Activated B cell treated with CpG ODN at 0.5 μM for 24 hours (primary cell): ENCODE results near the gene NBDY. TPM values are rescaled to one million over a fixed set of nuclear protein-coding genes. Genes with fewer than 3 reads are reported as not detected.

Source experiments
- ATAC-seq: fragments of 200-7000 bp; cut with Tn5 transposase; one replicate; pipeline ENCODE4 v1.10.0; 2021; ENCODE audit warnings: low read depth, mild to moderate bottlenecking, moderate library complexity
- CTCF ChIA-PET: fragments of 350-600 bp; sonication (Branson Sonifier 250); formaldehyde crosslinking; loops from one replicate; lab custom pipeline; 2021; ENCODE audit warnings: antibody characterized with exemption; lab: Charles Lee
- POLR2A ChIA-PET: fragments of 350-600 bp; sonication (Branson Sonifier 250); formaldehyde crosslinking; loops from one replicate; lab custom pipeline; 2021; ENCODE audit warnings: antibody characterized with exemption; lab: Charles Lee
- DNase-seq: peaks from one replicate; pipeline ENCODE4 v3.0.0; 2022
- H3K27ac Mint-ChIP-seq: one replicate; pipeline ENCODE4 v1.8.0; 2020; ENCODE audit warnings: mixed read lengths
- H3K27me3 Mint-ChIP-seq: one replicate; pipeline ENCODE4 v1.8.0; 2021; ENCODE audit warnings: mixed read lengths
- H3K36me3 Mint-ChIP-seq: one replicate; pipeline ENCODE4 v1.8.0; 2021; ENCODE audit warnings: low read depth, mixed read lengths
- H3K4me1 Mint-ChIP-seq: one replicate; pipeline ENCODE4 v1.8.0; 2021; ENCODE audit warnings: mixed read lengths
- H3K4me3 Mint-ChIP-seq: one replicate; pipeline ENCODE4 v1.8.0; 2020; ENCODE audit warnings: mild to moderate bottlenecking, mixed read lengths
- H3K9me3 Mint-ChIP-seq: one replicate; pipeline ENCODE4 v1.8.0; 2020; ENCODE audit warnings: mixed read lengths
- CTCF ChIP-seq: fragments of 200-600 bp; IDR thresholded peaks from one replicate; pipeline ENCODE4 v1.8.0; 2022; ENCODE audit warnings: antibody characterized with exemption, mild to moderate bottlenecking
- intact Hi-C: fragments of 100-400 bp; cut with micrococcal nuclease; formaldehyde crosslinking; loops from one replicate; pipeline ENCODE4 v1.15.1; 2024
- total RNA-seq: library from RNA; stranded (reverse); gene quantifications from 2 replicates; pipeline ENCODE4 v1.2.3, GENCODE V29; 2022

Gene NBDY
- total RNA-seq, 1 donor from 2014 or later = 41.0 TPM

- intact Hi-C loops = no loop called here
- ChIA-PET POLR2A (no interaction called here), CTCF (no interaction called here)
- Mint-ChIP-seq H3K27me3 (no peaks in the 10 kb centered on the region), H3K36me3 (peaks cover 32% of the 10 kb centered on the region), H3K27ac (no peak overlapping the region), H3K4me1 (peaks cover 6% of the 10 kb centered on the region), H3K9me3 (no peaks in the 10 kb centered on the region), H3K4me3 (no peak overlapping the region)
- ATAC-seq = no peak
- DNase-seq = no peak
- no peak for TF ChIP-seq CTCF
Observed at GRCh38 chrX:56785442-56785841, 56.4 kb downstream of the NBDY start.

- H3K27ac Mint-ChIP-seq = no peak overlapping the region
- intact Hi-C loops = no loop called here
- DNase-seq (no peak), ATAC-seq (no peak)
- CTCF ChIA-PET = no interaction called here
- no peaks in the 10 kb centered on the region for H3K27me3 Mint-ChIP-seq
- H3K9me3 Mint-ChIP-seq = no peaks in the 10 kb centered on the region
- POLR2A ChIA-PET = no interaction called here
- H3K4me1 Mint-ChIP-seq = peaks cover 17% of the 10 kb centered on the region
- H3K36me3 Mint-ChIP-seq = peaks cover 35% of the 10 kb centered on the region
- no peak for TF ChIP-seq CTCF
- no peak overlapping the region for H3K4me3 Mint-ChIP-seq
Observed at GRCh38 chrX:56786889-56787733, 58.1 kb downstream of the NBDY start.

GRCh38 chrX:56787734-56788152 is 58.7 kb downstream of the NBDY start:
- no peak for ATAC-seq
- Mint-ChIP-seq H3K4me3 (no peak overlapping the region), H3K27me3 (no peaks in the 10 kb centered on the region), H3K9me3 (no peaks in the 10 kb centered on the region), H3K4me1 (peaks cover 17% of the 10 kb centered on the region), H3K27ac (no peak overlapping the region), H3K36me3 (peaks cover 35% of the 10 kb centered on the region)
- CTCF ChIA-PET = no interaction called here
- DNase-seq = no peak
- intact Hi-C loops = no loop called here
- no peak for TF ChIP-seq CTCF
- POLR2A ChIA-PET = no interaction called here

- Mint-ChIP-seq H3K27ac (no peak overlapping the region), H3K9me3 (no peaks in the 10 kb centered on the region), H3K36me3 (peaks cover 32% of the 10 kb centered on the region), H3K4me3 (no peak overlapping the region), H3K4me1 (peaks cover 17% of the 10 kb centered on the region), H3K27me3 (no peaks in the 10 kb centered on the region)
- intact Hi-C loops = no loop called here
- ChIA-PET POLR2A (no interaction called here), CTCF (no interaction called here)
- DNase-seq = no peak
- no peak for TF ChIP-seq CTCF
- ATAC-seq = no peak
Observed at GRCh38 chrX:56788229-56788628, 59.2 kb downstream of the NBDY start.

GRCh38 chrX:56788717-56789122 is 59.7 kb downstream of the NBDY start:
- no peak for DNase-seq
- Mint-ChIP-seq H3K27me3 (no peaks in the 10 kb centered on the region), H3K4me1 (peaks cover 17% of the 10 kb centered on the region), H3K36me3 (peaks cover 32% of the 10 kb centered on the region), H3K9me3 (no peaks in the 10 kb centered on the region), H3K4me3 (no peak overlapping the region), H3K27ac (no peak overlapping the region)
- intact Hi-C loops = no loop called here
- no peak for TF ChIP-seq CTCF
- ChIA-PET POLR2A (no interaction called here), CTCF (no interaction called here)
- ATAC-seq = no peak
